OCI-LY7 (cell line): ENCODE data around the gene BRDT. TPM values are rescaled to one million over a fixed set of nuclear protein-coding genes. Genes with fewer than 3 reads are reported as not detected.

Experiments
- BruUV-seq: library from RNA; stranded (reverse); fragments of 400-500 nt; replicated peaks from 2 replicates; lab custom pipeline; 2021; lab: Mats Ljungman, UMichigan
- CTCF ChIA-PET: fragments of 300-600 bp; sonication (Branson Sonifier 250); formaldehyde crosslinking; loops from one replicate; lab custom pipeline; 2022; ENCODE audit warnings: antibody characterized with exemption; ENCODE audit not compliant: unreplicated experiment; lab: Charles Lee
- POLR2A ChIA-PET: fragments of 300-600 bp; sonication (Branson Sonifier 250); formaldehyde crosslinking; loops from one replicate; lab custom pipeline; 2022; ENCODE audit warnings: antibody characterized with exemption; lab: Charles Lee
- DNase-seq: peaks from one replicate; pipeline ENCODE4 v3.0.0-alpha.2; 2015; ENCODE audit warnings: low spot score
- H2AFZ ChIP-seq: fragments of 200-600 bp; sonication (generic), shearing (Covaris generic); 2 replicates; pipeline ENCODE4 v1.6.1; 2014; ENCODE audit warnings: mild to moderate bottlenecking, antibody characterized with exemption, low read length, moderate library complexity
- H3K27ac ChIP-seq: fragments of 200-600 bp; sonication (generic); 2 replicates; pipeline ENCODE4 v1.5.1; 2014; ENCODE audit warnings: mixed run types, low read depth, mild to moderate bottlenecking, moderate library complexity, low read length, inconsistent platforms; ENCODE audit not compliant: poor library complexity, severe bottlenecking
- H3K36me3 ChIP-seq: fragments of 200-600 bp; sonication (generic); 2 replicates; pipeline ENCODE4 v1.6.1; 2014; ENCODE audit warnings: mild to moderate bottlenecking, antibody characterized with exemption, low read length, moderate library complexity, mixed read lengths; ENCODE audit not compliant: insufficient read depth
- H3K4me1 ChIP-seq: fragments of 200-600 bp; sonication (generic); 2 replicates; pipeline ENCODE4 v1.5.1; 2014; ENCODE audit warnings: mild to moderate bottlenecking, low read length; ENCODE audit not compliant: insufficient read depth, poor library complexity, severe bottlenecking
- H3K4me2 ChIP-seq: fragments of 200-600 bp; sonication (generic); 2 replicates; pipeline ENCODE4 v1.6.1; 2014; ENCODE audit warnings: mild to moderate bottlenecking, low read length
- H3K4me3 ChIP-seq: fragments of 200-600 bp; sonication (generic); 2 replicates; pipeline ENCODE4 v1.5.1; 2014; ENCODE audit warnings: mild to moderate bottlenecking, low read depth, low read length; ENCODE audit not compliant: poor library complexity, severe bottlenecking
- H3K79me2 ChIP-seq: fragments of 200-600 bp; sonication (generic); 2 replicates; pipeline ENCODE4 v1.6.1; 2016; ENCODE audit warnings: low read depth, mild to moderate bottlenecking, low read length, moderate library complexity, mixed read lengths; ENCODE audit not compliant: insufficient read depth
- H3K9me2 ChIP-seq: fragments of 200-600 bp; sonication (generic); 2 replicates; pipeline ENCODE4 v1.6.1; 2016; ENCODE audit warnings: mild to moderate bottlenecking, low read length, mixed read lengths; ENCODE audit not compliant: insufficient read depth
- H3K9me3 ChIP-seq: fragments of 200-600 bp; sonication (generic); 2 replicates; pipeline ENCODE4 v1.6.1; 2014; ENCODE audit warnings: mild to moderate bottlenecking, mixed run types, low read length, mixed read lengths
- H4K20me1 ChIP-seq: fragments of 200-600 bp; sonication (generic); 2 replicates; pipeline ENCODE4 v1.6.1; 2014; ENCODE audit warnings: mild to moderate bottlenecking, antibody characterized with exemption, low read length, moderate library complexity, mixed read lengths; ENCODE audit not compliant: insufficient read depth
- CTCF ChIP-seq: fragments of 200-600 bp; sonication (generic); conservative IDR thresholded peaks from 2 replicates; pipeline ENCODE4 v1.5.1; 2014; ENCODE audit warnings: mild to moderate bottlenecking, antibody characterized with exemption, low read length, moderate library complexity, mixed read lengths
- EZH2phosphoT487 ChIP-seq: fragments of 200-600 bp; sonication (generic); IDR thresholded peaks from 2 replicates; pipeline ENCODE4 v1.6.1; 2018; ENCODE audit warnings: low read depth, borderline replicate concordance, mild to moderate bottlenecking, mixed run types, antibody characterized with exemption, low read length, moderate library complexity, mixed read lengths
- intact Hi-C: fragments of 100-400 bp; cut with micrococcal nuclease; formaldehyde crosslinking; loops from one replicate; pipeline ENCODE4 v1.10.0; 2022; ENCODE audit not compliant: unreplicated experiment
- total RNA-seq, 2 experiments: library from RNA; depleted of rRNA in 1 of 2; stranded (reverse); fragments of >200 nt in 1 of 2; shearing (Covaris generic) in 1 of 2; gene quantifications; 2 replicates each; pipeline ENCODE4 v1.2.3, GENCODE V29; 2014 to 2022

Gene BRDT
- total RNA-seq, 2 experiments from 2014 or later, result not detected

- BruUV-seq, result no TSS peak
- CTCF ChIA-PET, result no interaction called here
Observed at GRCh38 chr1:91952187-91952586, 3.0 kb downstream of the BRDT start.

GRCh38 chr1:91958926-91959325 is 9.7 kb downstream of the BRDT start:
- Histone ChIP-seq H3K27ac (no peak overlapping the region), H3K9me2 (no peaks in the 10 kb centered on the region), H3K9me3 (no peaks in the 10 kb centered on the region), H3K79me2 (no peaks in the 10 kb centered on the region), H2AFZ (no peak overlapping the region), H3K4me3 (no peak overlapping the region), H3K4me1 (no peaks in the 10 kb centered on the region), H3K4me2 (no peak overlapping the region), H3K36me3 (no peaks in the 10 kb centered on the region), H4K20me1 (no peaks in the 10 kb centered on the region)
- TF ChIP-seq EZH2phosphoT487 (no peak), CTCF (no peak)
- POLR2A ChIA-PET, result interaction anchor here (0.6 to 0.7 kb wide), 2 partner anchors 992 to 1305 kb away, joined by 3 to 5 read pairs; no protein-coding TSS in a partner anchor
- BruUV-seq, result no TSS peak
- no peak for DNase-seq
- intact Hi-C loops, result no loop called here
- CTCF ChIA-PET, result no interaction called here

More at GRCh38 chr1:91952187-91952586, 3.0 kb downstream of the BRDT start:
- Histone ChIP-seq H2AFZ (no peak overlapping the region), H3K9me2 (no peaks in the 10 kb centered on the region), H4K20me1 (no peaks in the 10 kb centered on the region), H3K27ac (no peak overlapping the region), H3K79me2 (no peaks in the 10 kb centered on the region), H3K4me1 (no peaks in the 10 kb centered on the region), H3K36me3 (no peaks in the 10 kb centered on the region), H3K4me3 (no peak overlapping the region), H3K4me2 (no peak overlapping the region), H3K9me3 (no peaks in the 10 kb centered on the region)
- POLR2A ChIA-PET, result interaction anchor here (0.6 kb wide), 2 partner anchors 824 to 1188 kb away, joined by 3 read pairs; no protein-coding TSS in a partner anchor
- intact Hi-C loops, result no loop called here
- DNase-seq, result no peak
- TF ChIP-seq CTCF, result no peak
- no peak for TF ChIP-seq EZH2phosphoT487

GRCh38 chr1:91968334-91968733 is 19.1 kb downstream of the BRDT start:
- no peak overlapping the region for H3K4me2 ChIP-seq
- H3K36me3 ChIP-seq, result no peaks in the 10 kb centered on the region
- DNase-seq, result no peak
- no peak overlapping the region for H3K27ac ChIP-seq
- no peak overlapping the region for H2AFZ ChIP-seq
- ChIA-PET POLR2A (interaction anchor here (0.6 to 0.7 kb wide), 2 partner anchors 70 to 257 kb away, joined by 3 read pairs; no protein-coding TSS in a partner anchor), CTCF (no interaction called here)
- no peaks in the 10 kb centered on the region for H3K9me3 ChIP-seq
- no peak overlapping the region for H3K4me3 ChIP-seq
- H3K79me2 ChIP-seq, result no peaks in the 10 kb centered on the region
- intact Hi-C loops, result no loop called here
- H4K20me1 ChIP-seq, result no peaks in the 10 kb centered on the region
- no peak for TF ChIP-seq CTCF
- no peak for TF ChIP-seq EZH2phosphoT487
- H3K4me1 ChIP-seq, result no peaks in the 10 kb centered on the region
- no TSS peak for BruUV-seq
- no peaks in the 10 kb centered on the region for H3K9me2 ChIP-seq
